GM18498 (cell line): ENCODE results near the gene MFAP5.

Experiments used
- ATAC-seq: cut with Tn5 transposase; IDR thresholded peaks from one replicate; pipeline ENCODE4 v1.9.1; 2021; ENCODE audit warnings: mild to moderate bottlenecking, moderate library complexity; ENCODE audit not compliant: unreplicated experiment

Gene MFAP5

GRCh38 chr12:8662593-8662992 is at the start of gene MFAP5:
TSS of gene MFAP5 (minus strand) at chr12:8662826. CDS start at chr12:8662104, 722 bp downstream.
- no peak for ATAC-seq

- ATAC-seq: no peak
Measured at GRCh38 chr12:8709124-8709830, 46.7 kb upstream of the MFAP5 start.

GRCh38 chr12:8702159-8702558 is 39.5 kb upstream of the MFAP5 start:
- ATAC-seq: no peak

GRCh38 chr12:8701046-8701660 is 38.5 kb upstream of the MFAP5 start:
- ATAC-seq: no peak

GRCh38 chr12:8699714-8700113 is 37.1 kb upstream of the MFAP5 start:
- ATAC-seq: no peak

- no peak for ATAC-seq
Measured at GRCh38 chr12:8698879-8699278, 36.3 kb upstream of the MFAP5 start.

- ATAC-seq: peak; percentile 39
Measured at GRCh38 chr12:8698132-8698851, 35.7 kb upstream of the MFAP5 start.

GRCh38 chr12:8697476-8698131 is 35.0 kb upstream of the MFAP5 start, which contains the start of gene RIMKLB:
TSS of gene RIMKLB (plus strand) at chr12:8697991. CDS start at chr12:8713867, 15,876 bp downstream.
- peak; percentile 86 for ATAC-seq

- ATAC-seq: peak; percentile 18
Measured at GRCh38 chr12:8697120-8697475, 34.5 kb upstream of the MFAP5 start.

GRCh38 chr12:8696442-8697090 is 33.9 kb upstream of the MFAP5 start:
- ATAC-seq: no peak

- ATAC-seq: no peak
Measured at GRCh38 chr12:8695116-8695515, 32.5 kb upstream of the MFAP5 start.

GRCh38 chr12:8692573-8692972 is 29.9 kb upstream of the MFAP5 start:
- ATAC-seq: no peak

GRCh38 chr12:8689681-8690080 is 27.1 kb upstream of the MFAP5 start:
- ATAC-seq: no peak

GRCh38 chr12:8687846-8688601 is 25.4 kb upstream of the MFAP5 start:
- no peak for ATAC-seq

GRCh38 chr12:8685051-8685450 is 22.4 kb upstream of the MFAP5 start:
- ATAC-seq: no peak

- ATAC-seq: no peak
Measured at GRCh38 chr12:8681129-8681884, 18.7 kb upstream of the MFAP5 start.

GRCh38 chr12:8680533-8680932 is 17.9 kb upstream of the MFAP5 start:
- no peak for ATAC-seq

GRCh38 chr12:8678661-8679111 is 16.1 kb upstream of the MFAP5 start:
- ATAC-seq: no peak

GRCh38 chr12:8677362-8677761 is 14.7 kb upstream of the MFAP5 start:
- no peak for ATAC-seq
